GM18508 (cell line): ENCODE measurements around the gene LEO1.

Experiments used
- ATAC-seq: cut with Tn5 transposase; IDR thresholded peaks from one replicate; pipeline ENCODE4 v1.9.1; 2021; ENCODE audit warnings: moderate number of reproducible peaks; ENCODE audit not compliant: insufficient read depth, unreplicated experiment

Gene LEO1

GRCh38 chr15:51971375-51972133 lies at the start of gene LEO1:
LEO1 (minus strand) TSS chr15:51971778; CDS start chr15:51971745, 33 bp downstream.
- ATAC-seq = peak; percentile 80

DNA sequence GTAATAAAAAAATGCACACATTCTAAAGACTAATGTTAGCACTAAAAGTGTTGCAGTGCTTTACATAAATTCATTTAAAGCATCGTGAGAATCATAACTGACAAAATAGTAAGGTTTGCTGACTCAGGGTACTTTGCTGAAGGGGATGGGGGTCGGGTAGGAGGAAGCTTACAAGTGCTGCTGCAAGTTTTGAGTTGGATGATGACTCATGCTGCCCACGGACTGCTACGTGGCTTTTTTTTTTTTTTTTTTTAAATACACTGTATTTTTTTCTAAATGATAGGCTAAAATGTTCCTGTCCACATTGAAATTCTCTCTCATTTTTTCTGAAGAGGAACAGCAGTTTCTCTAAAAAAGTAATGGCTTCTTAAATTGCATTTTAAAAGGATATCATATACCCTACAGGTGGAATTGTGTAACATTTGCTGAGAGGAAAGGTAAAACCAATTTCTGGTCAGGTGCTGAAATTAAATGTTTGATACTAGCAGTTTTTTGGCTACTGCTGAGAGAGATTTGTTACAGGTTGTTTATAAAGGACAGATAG lies 49.6 kb upstream of the LEO1 start:
- no peak for ATAC-seq

DNA sequence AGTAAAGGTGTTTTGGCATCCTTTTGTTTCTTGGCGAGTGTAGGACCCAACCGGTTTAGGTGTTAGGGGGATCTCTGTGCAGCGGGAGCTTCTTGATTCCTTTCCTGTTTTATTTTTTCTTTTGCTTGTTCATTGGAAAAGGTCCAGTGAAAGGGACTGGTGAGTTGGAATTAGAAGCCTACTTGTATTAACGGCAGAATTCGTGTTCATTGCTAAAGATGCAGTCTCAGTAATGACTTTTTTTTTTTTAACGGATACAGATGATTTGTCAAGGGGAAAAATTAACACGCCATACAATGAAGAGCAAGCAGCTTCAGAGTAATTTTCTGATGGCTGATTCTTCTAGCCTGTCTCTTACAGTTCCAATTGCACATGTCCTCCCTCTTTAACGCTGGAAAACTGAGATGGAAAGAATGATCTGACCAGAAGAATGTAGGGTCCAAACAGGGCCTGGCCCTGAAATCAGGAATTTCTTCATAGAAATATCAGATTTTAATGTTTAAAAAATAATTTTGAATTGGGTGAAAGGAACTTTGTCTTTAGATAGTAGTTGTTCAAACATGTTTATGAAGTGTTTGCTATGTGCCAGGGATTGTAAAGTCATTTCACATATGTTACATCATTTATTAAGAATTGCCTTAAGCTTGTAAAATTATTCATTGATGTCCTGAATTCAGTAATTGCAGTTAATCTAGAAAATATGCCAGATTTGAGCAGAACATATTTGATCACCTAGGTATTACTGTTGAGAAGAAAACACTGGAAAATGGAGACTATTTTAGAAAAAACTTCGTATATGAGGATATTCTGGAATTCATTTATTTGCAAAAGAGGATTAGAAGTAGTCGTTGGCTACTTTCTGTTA lies 48.9 kb upstream of the LEO1 start:
- no peak for ATAC-seq

DNA sequence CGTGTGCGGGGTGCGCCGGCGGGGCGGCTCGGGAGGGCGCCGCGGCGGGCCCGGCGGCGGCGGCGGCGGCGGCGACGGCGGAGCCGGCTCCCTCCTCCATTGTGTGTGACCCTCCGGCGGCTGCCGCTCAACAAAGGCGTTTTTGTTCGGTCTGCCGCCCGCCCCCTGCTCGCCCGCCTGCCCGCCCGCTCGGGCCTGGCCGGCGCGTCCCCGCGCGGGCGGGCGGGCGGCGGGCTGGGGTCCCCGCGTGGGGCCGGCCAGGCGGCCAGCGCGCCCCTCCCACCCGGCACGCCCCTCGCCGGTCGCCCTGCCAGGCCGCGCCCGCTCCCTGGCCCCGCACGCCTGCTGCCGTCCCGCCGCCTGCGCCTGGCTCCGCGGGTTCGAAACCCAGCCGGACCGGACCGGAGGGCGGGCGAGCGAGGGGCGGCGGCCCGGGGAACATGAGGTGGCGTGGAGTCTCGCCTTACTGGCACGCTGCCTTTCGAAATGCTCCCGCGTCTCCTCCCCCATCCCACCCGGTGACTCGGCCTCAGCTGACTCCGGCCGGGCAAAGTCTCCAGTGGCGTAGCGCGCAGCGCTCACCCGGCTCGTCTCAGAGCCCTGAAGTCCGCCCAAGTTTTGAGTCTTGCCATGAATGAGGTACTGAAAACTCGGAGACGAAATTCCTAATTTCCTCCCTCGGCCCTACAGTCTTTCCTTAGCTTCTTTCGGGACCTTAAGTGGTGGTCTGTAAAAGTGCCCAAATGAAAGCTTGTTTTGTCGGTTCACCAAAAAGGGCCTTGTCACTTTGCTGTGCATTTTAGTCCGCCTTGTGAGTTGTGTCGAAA lies 48.0 kb upstream of the LEO1 start:
- peak; percentile 34 for ATAC-seq

DNA sequence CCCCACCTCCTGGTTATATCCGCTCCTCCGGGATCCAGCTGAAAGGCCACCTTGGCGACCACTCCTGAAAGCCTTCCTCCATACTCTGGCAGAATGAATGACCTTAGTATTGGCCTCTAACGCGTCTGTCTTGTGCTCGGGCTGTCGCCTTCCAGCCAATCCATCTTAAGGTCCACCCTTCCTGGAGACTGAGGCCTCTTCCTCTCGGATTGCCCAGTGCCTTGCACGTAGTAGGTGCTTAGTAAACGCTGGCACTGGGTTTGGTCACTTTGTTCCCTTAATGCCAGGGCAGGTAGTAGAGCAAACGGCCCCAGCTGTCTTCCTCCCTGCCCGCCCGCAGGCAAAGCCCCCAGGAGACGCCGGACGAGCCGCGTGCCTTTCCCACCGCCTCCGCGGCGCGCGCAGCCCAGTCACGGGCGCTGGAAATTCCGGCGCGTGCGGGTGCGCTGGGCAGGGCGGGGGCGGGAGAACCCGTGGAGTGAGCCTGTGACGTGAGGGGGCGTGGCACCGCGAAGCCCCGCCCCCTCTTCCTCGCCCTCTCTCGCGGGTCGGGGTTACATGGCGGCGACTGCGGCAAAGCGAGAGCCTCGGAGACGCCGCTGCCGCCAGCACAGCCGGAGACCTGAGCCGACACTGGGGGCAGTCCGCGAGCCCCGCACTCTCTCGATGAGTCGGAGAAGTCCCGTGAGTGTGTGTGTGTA lies 47.3 kb upstream of the LEO1 start, which contains the start of gene MAPK6:
Gene MAPK6, plus strand, starts transcription at position 527 of the 701 bp plus-strand sequence. CDS start 27,242 bp downstream, outside the sequence.
- peak; percentile 35 for ATAC-seq

GRCh38 chr15:52018244-52018643 lies 46.7 kb upstream of the LEO1 start:
- ATAC-seq = no peak

DNA sequence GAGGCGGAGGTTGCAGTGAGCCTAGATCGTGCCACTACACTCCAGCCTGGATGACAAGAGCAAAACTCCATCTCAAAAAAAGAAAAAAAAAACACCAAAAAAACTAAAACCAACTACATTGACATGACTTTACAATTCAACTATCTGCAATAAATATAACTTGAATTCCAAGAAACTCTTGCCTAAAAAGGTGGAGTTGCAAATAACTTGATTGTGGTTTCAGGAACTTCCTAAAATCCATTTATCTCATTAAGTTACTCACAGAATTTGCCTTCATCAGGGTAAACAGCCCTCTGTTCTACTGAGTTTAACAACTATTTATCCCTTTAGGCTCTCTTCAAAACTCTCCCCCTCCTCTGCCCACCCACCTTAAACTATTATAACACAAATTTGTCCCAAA lies 44.7 kb upstream of the LEO1 start:
- ATAC-seq = no peak

GRCh38 chr15:52014616-52015015 lies 43.0 kb upstream of the LEO1 start:
- ATAC-seq = no peak

- ATAC-seq = peak; percentile 36
Measured at GRCh38 chr15:52013151-52013791, 41.7 kb upstream of the LEO1 start.

DNA sequence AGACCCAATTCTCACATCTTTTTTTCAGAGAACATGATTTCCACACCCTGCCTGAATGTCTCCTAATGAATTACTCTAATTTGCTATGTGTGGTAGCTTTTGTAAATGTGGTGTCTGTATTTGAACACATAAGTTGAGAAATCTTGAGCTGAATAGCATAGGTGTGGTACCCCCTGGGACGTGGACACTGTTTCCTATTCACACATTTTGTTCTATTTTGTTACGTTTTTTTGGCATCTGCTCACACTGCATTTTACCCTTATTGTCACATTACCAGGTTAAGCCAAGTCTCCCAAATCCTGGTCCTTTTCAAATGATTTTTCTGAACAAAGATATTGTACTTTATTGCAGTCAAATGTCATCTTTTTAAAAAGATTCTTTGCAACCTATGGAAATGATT lies 40.6 kb upstream of the LEO1 start:
- ATAC-seq = no peak

GRCh38 chr15:52011711-52012144 lies 40.1 kb upstream of the LEO1 start:
- ATAC-seq = no peak

- ATAC-seq = no peak
Measured at GRCh38 chr15:52010633-52011595, 39.3 kb upstream of the LEO1 start.

DNA sequence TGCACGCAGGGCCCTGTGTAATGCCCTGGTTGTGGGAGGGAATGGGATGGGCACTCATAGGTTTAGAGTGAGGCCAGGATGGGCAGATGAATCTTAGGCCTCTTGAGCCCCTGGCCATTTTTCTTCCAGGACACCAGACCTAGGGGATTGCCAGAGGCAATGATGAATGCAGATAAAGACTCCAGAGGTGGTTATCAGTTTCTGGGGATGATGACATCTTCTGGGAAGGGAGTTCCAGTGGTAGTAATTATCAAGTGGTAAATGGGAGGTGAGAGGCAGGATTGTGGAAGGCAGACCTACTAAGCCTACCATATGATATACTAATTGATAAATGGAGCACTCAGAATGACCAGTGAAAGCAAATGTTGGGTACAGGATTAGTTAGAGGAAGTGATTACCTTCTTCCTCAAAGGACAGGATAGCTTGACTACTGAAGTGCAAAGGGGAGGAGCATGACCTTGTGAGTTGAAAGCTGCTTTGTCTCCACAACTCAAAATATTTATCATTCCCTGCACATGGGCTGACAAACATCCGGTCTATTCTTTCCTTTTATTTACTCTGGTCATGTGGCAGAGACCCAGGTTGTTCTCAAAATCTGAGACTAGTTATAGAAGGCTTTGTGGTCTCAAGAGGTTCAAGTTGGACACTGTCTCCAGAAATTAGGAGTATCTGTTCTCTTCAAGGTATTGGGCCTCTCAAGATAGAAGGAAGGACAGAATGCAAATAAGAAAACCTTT lies 37.3 kb upstream of the LEO1 start:
- ATAC-seq = no peak

DNA sequence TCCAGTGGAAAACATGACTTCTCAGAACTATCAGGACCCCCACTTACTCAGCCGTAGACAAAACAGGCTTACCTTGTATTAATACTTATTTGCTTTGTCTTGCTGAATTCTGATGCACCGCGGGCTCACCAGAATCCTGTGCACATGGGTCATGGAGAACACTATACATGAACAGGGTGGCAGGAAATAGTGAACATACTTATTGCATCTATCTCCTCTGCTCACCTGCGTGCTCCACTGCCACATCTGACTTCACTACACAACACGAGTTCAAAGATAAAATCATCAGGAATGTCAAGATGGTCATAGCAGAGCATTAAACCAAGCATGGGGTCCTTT lies 36.8 kb upstream of the LEO1 start:
- ATAC-seq = no peak

DNA sequence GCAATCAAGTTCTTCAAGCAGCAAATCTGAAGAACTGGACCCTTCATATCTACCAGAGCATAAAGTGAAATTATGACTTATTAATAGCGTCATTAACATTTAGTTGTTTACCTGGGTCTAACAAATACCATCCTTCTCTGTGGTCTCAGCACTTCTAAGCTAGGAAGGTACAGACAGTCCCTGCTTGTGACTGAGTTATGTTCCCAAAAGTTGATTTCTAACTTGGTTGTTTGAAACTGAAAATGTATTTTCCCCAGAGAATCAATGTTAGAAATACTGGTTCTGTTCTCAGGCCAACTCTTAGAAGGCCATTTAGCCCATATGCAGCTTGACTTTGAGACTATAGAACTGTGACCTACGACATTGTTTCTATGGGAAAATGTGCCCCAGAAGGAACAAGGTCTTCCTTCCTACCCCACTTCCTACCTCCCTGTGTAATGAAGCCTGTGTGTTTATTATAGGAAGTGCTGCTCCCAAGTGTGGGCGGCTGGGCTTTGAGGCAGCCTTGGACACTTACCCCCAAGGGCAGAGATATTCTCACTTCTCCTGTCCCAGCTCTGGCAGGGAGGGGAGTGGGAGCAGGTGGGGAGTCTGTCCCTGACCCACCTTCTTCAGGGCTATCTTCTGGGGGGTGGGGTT lies 35.2 kb upstream of the LEO1 start:
- peak; percentile 27 for ATAC-seq

DNA sequence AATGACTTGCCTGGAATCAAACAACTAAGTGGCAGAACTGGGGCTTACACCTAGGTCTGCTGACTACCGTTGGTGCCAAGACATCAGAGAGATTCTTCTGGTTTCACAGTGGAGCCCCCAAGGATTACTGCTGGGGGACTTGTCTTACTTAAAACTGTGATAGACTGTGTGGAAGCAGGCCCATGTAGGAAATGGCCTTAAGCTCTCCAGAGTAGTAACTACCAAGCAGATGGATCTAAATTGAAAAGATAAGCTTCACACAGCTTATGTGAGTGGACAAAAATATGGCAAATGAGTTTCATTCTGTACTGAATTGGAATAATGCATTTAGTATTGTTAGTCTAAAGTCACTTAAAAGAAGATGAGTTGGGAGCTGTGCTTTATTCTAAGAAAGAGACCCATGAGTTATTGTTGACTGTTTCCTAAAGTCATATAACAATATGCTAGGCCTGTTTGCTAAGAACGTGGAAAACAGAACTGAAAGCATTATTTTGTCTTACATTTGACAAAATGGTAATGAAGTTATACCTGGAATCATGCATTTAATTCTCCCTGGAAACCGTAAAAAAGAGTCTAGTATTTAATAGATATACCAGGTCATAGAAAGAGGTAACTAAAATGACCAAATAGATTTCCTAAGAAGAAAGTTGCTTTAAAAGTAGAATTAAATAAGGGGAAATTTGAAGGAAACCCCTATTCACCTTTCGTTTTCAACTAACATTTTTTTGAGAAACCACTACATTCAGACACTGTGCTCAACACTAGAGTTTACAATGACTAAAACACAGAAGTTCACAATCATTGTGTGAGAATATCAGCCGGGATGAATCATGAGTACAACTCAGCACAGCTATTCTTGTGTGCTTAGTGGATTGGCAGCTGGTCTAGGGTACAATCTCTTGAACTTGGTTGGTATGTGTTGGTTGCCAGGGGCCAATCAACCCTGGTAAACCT lies 34.4 kb upstream of the LEO1 start:
- ATAC-seq = peak; percentile 72
